GM21786 (cell line): ENCODE measurements around the gene SOX1.

Experiments
- ATAC-seq: cut with Tn5 transposase; IDR thresholded peaks from one replicate; pipeline ENCODE4 v1.9.1; 2021; ENCODE audit not compliant: unreplicated experiment

Gene SOX1

DNA sequence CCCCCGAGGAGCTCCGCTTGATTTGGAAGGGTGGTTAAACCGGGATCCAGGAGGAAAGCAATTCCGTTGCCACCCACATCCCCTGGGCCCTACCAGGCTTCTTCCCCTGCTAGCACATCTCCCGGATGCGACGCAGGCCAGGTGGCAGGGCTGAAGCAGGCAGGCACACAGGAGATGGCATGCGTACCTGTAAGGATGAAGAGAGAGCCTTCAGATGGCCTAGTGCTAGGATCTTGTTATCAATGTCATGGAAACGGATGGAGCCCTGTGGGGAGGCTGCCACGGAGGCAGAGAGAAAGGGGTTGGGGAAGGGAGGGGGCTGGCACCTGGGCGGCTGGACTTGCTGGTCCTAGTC, 8.5 kb upstream of the SOX1 start:
- no peak for ATAC-seq

DNA sequence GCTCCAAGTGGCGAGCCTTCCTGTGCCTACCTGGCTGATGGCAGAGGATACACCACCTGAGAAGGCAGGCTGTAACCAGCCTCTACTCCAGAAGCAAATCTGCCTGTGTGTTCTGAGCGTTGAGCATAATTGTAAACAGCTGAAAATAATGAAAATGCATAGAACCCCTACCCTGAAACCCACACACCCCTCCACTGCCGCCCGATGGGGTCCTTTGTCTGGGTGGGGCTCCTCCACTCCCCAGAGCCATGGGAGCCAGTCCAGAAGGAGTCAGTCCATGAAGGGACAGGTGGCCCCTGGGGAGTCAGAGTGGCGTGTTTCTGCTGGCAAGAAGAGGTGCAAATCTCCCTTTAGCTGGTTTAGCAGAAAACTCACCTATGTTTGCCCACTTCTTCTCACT, 8.0 kb upstream of the SOX1 start:
- no peak for ATAC-seq

DNA sequence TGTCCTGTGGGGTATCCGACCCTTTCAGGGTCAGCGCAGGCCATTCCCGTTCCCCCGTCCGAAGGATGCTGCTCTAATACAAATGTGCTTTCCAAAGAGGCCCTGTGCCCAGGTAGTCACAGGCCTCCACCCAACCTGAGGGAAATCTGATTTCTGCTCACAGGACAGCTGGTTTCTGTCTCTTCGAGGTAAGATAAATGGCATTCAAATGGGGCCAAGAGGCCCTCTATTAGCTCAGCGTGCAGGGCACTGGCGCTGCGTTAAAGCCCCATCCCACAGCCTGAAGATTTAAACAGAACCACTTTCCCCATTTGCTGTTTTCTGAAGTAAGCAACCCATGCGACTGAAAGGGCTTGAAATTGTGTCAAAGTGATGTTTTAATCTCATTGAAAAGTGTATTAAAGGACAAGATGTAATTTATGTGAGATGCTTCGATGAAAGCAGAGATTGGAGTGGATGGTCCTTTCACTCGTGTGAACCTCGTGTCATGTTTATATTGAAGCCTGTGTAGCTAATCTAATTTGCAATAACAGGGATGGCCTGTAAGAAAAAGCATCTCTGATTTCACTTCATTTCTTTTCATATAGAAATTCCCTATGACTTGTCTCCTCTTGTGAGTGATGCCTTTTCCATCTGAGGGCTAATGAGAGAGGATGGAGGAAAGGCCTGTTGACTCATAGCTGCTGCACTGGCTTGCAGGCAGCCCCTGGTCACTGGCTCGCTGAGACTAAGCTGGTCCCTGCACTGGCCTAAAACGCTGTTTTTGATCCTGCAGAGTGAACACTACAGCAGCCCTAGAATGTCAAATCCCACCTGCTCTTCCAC, 7.3 kb upstream of the SOX1 start:
- ATAC-seq: no peak

DNA sequence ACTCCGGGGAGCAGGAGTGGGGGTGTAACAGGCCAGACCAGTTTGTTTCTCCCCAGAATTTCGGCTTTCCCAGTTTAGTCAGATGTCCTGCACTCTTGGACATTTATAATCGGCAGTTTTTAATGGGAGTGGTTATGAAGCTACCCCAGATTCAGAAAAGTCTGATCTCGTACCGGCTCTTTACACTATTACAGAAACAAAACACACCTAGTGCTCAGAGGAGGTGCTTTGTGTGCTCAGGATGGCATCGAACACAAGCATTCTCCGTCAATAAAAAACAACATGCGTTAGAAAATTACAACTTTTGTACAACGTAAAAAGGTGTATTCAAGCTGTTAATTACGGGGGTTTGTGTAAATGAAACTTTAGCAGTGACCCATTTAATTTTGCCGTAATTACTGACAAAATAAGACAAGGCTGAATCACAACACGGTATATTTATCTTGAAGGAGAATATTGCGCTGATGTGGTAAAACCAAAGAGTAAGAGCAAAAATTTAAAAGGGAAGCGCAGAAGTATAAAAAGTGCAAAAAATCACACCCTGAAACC, 6.6 kb upstream of the SOX1 start:
- no peak for ATAC-seq

DNA sequence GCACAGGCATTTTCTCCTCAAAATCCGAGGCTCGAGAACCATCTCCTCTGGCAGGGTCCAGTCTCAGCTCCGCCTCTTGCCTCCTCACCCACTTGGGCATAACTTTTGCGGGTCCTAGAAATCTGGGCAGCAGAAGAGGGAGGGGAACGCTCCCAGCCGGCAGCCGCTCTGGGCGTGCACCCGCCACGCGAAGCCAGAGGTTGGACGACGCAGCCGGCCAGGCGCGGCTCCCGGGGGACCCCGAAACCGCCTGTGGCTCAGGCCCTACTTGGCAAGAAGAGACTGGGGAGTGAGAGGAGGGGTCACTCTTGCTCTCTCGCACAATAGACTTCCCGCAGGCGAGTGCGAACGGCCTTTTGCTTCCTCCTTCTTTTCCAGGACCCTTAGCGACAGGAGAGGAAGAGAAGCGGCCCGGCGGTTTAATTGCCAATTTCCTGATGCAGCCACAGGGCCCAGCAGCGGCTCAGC, 6.0 kb upstream of the SOX1 start:
- no peak for ATAC-seq

DNA sequence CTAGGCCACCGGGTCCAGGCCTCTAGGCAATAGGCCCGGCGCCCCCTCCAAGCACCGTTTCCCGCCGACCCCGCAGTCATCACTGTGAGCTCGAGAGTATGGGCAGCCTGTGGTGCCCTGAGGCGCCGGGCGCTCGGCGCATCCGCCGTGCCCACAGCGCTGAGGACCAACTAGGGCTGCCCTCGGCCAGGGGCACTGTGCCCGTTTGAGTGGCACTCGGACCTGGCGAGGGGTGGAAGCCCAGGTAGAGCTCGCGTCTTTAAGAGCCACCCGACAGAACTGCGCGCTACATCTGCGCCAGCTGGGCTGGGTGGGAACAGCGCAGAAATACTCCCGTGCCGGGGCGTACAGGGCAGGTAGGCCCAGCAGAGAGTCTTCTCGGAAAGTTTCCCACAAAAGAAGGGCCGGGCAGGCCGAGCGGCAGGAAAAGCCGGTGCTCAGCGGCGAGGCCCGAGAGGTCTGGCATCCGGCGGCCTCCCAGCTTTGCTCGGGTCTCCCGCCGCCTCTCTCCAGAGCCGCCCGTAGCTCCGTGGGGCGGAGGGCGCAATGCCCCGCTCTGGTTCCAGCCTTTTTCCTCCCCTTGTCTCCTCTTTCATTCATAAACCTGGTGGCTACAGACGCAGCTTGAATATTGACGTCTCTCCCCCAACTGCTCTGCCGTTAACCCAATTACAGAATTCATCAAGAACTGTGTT, 5.4 kb upstream of the SOX1 start:
- ATAC-seq: no peak

DNA sequence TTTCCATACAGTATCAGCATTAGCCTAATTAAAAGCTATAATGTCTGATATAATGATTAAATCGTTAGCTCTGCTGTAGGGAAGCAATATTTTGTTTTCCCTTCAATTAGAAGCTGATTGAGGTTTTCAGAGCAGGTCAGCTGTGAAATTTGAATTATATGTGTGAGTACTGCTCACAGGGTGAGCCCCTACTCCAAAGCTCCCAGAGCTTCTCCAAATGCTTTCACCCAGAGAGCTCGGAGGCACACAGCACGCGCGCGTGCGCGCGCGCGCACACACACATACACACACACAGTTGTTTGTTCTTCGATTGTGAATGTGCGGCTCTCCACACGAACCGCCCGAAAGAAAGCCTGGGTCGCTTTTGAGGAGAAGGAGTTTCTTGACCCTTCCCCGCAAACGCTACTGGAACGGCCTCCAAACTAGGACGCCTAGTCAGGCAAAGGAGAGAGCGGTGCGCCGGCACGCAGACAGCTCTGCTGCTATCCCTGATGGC, 4.8 kb upstream of the SOX1 start:
- ATAC-seq: no peak

DNA sequence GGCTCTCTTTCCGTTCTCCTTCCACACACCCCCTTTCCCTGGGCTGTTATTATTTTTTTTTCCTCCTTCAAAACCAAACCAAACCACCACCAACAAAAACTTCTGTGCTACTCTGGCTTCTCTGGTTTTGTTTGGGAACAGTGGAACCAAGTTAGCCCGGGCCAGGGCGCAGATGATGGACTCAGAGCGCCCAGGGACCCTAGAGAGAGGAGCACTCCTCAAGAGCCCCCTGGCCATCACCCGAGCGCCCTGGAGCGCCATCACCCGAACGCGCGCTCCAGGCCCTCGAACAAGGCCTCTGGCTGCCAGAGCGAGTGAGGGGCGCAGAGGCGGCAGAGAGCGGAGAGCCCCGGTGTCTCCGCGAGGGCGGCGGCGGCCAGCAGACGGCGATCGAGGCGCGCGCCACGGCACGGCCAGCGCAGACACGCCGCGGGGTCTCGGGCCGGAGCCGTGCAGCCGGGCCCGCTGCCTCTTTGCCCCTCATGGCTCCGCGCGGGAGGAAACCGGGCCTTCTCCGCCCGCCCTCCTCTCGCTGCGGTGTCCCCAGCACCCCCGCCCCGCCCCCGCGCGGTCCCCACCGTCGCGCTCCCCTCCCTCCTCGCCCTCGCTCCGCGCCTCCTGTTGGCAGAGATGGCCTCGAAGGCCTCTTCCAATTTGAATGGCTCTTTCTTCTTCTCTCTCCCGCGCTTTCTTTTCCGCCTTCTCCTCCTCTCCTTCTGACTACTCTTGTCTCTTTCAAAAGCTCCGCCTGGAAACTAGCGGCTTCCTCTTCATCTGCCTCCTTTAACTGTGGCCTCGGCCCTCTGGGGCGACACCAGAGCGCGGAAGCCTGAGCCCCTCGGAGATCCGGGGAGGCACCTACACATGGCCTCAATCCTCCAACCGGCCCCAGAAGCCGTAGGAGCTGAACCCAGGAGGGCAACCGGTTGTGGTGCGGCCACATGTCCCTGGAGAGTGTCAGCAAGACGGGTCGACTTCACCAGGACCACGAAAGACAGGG, 4.1 kb upstream of the SOX1 start:
- no peak for ATAC-seq

DNA sequence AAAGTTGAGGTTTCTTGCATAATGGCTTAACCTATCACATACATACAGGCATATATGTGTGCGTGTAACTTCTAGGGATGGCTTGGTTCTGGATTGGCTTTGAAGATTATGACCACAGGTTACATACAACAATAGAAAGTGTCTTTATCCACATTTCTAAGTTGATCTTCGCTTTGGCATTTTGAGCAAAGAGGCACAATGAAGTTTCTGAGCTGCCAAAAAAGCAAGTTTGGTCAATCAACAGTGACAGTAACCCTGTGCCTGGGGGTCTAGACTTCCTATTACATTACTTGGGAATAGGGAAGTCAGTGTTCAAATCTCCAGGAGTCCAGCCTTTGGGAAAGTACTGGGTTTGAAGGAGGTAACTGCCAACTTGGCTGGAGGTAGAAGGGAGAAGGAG, 3.1 kb upstream of the SOX1 start:
- no peak for ATAC-seq

DNA sequence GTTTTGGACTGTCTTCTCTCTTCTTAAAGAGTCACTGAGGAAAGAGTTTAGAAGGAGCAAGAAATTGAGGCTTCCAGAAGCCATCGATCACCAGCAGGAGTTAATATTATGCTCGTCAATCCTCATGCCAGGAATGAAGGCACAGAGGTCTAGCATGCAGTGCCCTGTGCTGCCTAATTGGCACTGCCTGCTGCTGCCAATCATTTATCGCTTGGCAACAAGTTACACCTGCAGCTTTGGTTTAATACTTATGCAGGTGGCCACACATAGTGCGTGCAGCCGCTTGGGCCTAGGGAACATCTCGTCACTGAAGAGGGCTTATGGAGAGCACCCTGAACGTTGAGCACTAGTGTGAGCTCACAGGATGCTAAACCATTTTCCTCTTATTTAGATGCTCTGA, 2.7 kb upstream of the SOX1 start:
- ATAC-seq: no peak

DNA sequence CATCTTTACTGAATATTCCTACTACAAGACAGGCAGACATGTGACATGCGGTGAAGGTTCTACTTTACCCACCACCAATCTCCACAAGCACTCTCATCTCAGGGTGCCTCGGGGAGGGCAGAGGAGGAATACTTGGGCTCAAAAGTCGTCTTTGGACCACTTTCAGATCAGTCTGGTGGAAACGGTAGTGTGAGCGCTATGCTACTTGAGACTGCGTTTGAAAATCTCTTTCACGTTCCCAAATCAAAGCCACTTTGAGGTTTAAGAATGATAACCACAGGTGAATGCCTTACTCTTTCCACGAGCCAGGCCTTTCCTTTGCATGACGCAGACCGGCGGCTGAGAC, 1.5 kb upstream of the SOX1 start:
- ATAC-seq: no peak

DNA sequence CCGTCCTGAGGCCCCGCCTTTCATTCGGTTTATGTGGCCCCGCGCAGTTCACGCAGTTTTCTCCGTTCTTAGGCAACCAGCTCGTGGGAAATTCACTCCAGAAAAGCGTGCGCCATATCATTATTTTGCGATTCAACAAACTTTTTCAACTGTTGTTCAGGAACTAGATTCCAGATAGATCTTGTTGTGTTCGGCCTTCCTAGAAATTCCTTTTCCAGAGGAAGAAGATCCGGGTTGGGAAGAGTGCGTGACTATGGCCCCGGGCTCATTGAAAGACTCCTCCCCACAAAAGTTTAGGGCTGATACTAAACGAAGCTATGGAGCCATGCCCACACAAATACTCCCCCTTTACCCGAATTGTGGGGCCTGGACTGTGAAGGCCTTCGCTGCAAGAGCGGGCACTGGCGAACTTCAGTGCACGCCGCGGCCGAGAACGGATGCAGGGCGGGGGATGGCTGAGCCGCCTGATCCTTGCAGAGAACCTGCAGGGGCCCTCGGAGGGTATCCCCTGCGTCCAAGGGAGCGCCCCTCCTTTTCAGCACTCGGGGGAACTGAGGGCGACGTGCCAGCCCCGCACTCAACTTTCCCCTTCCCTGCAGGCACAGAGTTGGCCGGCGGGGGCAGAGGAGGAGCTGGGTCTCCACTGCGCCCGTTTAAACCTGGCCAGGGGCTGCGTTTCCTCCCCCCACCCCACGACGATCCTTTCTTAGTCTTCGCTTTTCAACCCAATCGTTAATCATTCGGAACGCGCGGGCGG, 904 bp upstream of the SOX1 start:
- ATAC-seq: no peak

DNA sequence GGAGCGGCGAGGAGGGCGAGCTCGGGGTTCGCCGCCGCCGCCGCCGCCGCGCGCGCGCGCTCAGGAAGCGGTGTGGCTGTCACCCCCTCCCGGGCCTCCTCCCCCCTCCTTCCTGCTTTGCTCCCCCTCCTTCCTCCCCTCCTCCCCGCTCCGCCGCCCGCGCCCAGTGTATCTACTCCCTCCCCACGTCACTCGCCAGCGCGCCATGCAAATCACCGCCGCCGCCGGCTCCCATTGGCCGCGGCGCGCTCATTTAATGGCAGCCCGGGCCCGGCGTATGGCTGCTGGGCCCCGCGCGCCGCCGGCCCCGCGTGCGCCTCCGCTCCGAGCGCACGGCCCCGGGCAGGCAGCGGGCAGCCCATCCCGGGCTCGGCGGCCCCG, 335 bp upstream of the SOX1 start:
- no peak for ATAC-seq

DNA sequence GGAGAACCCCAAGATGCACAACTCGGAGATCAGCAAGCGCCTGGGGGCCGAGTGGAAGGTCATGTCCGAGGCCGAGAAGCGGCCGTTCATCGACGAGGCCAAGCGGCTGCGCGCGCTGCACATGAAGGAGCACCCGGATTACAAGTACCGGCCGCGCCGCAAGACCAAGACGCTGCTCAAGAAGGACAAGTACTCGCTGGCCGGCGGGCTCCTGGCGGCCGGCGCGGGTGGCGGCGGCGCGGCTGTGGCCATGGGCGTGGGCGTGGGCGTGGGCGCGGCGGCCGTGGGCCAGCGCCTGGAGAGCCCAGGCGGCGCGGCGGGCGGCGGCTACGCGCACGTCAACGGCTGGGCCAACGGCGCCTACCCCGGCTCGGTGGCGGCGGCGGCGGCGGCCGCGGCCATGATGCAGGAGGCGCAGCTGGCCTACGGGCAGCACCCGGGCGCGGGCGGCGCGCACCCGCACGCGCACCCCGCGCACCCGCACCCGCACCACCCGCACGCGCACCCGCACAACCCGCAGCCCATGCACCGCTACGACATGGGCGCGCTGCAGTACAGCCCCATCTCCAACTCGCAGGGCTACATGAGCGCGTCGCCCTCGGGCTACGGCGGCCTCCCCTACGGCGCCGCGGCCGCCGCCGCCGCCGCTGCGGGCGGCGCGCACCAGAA, 1.1 kb downstream of the SOX1 start:
- no peak for ATAC-seq

DNA sequence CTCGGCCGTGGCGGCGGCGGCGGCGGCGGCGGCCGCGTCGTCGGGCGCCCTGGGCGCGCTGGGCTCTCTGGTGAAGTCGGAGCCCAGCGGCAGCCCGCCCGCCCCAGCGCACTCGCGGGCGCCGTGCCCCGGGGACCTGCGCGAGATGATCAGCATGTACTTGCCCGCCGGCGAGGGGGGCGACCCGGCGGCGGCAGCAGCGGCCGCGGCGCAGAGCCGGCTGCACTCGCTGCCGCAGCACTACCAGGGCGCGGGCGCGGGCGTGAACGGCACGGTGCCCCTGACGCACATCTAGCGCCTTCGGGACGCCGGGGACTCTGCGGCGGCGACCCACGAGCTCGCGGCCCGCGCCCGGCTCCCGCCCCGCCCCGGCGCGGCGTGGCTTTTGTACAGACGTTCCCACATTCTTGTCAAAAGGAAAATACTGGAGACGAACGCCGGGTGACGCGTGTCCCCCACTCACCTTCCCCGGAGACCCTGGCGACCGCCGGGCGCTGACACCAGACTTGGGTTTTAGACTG, 1.7 kb downstream of the SOX1 start:
- no peak for ATAC-seq

DNA sequence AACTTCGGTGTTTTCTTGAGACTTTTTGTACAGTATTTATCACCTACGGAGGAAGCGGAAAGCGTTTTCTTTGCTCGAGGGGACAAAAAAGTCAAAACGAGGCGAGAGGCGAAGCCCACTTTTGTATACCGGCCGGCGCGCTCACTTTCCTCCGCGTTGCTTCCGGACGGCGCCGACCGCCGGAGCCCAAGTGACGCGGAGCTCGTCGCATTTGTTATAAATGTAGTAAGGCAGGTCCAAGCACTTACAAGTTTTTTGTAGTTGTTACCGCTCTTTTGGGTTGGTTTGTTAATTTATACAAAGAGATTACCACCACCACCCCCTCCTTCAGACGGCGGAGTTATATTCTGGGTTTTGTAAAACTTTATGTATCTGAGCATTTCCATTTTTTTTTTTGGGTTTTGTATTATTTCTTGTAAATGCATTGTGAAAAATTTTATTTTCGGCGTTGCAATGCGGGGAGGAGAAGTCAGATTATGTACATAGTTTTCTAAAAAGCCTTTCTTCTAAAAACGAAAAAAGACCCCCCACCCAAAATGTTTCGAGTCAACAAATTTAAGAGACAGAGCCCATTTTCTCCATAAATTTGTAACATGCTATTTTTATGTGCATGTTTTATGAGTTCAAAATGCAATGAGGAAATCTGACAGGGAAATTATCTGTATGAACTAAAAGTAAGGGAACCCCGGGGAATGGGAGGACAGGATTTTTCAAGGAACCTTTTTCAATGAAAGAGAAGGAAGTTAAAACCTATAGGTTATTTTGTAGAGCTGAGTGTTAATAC, 2.3 kb downstream of the SOX1 start:
- ATAC-seq: no peak

DNA sequence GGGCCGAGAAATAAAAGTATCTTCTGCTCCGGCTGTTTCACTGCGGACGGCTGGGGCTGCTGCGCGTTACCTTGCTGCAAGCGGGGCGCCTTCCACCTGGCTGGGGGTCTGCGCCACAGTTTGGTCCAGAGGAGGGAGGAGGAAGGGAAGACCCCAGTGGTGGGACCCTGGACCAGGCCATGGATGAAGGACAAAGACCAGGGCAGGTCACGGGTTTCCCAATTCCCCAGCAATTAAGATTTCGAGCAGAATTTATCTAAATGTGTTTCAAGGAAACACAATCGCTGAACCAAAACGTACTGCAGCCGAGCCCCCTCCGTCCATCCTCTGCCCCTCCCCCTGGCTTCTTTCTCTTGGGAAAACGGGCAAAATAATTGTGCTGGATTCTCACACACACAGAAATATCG, 2.9 kb downstream of the SOX1 start:
- ATAC-seq: no peak

DNA sequence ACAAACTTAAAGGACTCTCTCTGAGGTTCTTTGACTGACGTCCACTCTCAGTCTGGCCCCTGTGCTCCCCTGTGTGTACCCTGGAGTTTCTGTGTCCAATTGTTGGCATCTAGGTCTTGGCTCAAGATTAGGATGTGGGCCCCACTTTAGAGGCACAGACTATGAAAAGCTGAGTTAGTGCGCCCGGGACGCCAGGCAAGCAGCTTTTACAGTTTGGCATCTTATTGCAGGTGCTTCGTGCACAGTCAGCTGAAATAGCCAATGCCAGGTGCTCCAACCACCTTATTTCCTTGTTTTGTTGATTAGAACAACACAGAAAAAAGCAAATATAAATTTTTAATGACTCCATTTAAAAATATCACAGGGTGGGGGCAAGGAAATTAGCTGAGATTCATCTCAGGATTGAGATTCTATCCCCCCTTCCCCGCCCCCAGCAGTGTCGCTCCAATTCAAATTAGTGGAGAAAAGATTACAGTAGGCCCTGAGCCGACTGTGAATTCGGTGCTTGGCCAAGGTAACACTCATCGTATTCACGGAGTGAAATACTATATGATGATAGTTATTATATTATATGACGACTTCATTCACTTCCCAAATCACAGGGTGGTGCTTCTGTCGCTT, 4.3 kb downstream of the SOX1 start:
- no peak for ATAC-seq
